ENCODE data around the gene SMAD3. TPM values are rescaled to one million over a fixed set of nuclear protein-coding genes. Genes with fewer than 3 reads are reported as not detected.

Gene SMAD3
- total RNA-seq, 2 donors from 2014 or later: 30.6 to 45.4 TPM

DNA sequence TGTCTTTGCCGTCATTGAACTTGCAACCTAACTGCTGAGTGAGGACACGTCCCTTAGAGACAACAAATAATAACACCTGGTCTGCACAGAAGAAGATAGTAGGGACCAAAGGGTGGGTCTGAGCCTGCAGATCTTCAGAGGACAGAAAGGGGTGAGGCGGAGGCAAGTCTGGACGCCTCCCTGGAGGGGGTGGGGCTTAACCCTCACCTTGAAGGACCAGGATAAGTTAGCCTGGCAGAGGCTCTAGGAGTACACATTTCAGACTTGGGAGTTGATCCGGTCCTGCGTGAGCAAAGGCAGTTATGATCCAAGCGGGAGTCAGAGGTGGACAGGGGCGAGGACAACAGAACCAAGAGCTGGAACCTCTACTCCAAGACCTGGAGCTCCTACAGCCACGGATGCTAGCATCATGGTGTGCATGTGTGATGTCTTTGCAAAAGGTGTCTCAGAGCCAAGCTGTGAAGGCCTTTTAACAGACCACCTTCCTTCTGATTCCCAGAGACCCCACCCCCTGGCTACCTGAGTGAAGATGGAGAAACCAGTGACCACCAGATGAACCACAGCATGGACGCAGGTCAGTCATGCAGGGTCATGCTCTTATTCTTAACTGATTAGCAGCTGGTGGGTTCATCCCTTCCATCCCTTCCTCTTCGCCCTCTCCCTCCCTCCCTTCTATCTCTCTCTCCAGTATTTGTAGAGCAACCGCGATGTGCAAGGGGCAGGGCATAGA lies 101.0 kb downstream of the SMAD3 start:
- Histone ChIP-seq H3K36me3 (peaks cover 0 to 3% of the 10 kb centered on the region in 2 donors), H3K4me3 (no peak overlapping the region), H3K4me1 (replicated peaks) (no peaks in the 10 kb centered on the region), H3K9me3 (no peaks in the 10 kb centered on the region), H3K27ac (no peak overlapping the region), H3K27me3 (replicated peaks; ENCODE audit: insufficient read depth) (no peaks in the 10 kb centered on the region)
- no peak for DNase-seq (ENCODE audit: low spot score)
- WGBS: 80% methylated on average over 12 of the region's 13 CpGs
- intact Hi-C loops (cut with DNase I): no loop called here
- no peak for TF ChIP-seq CTCF (IDR thresholded peaks at IDR 0.05)
- no peak for TF ChIP-seq POLR2AphosphoS5 (IDR thresholded peaks at IDR 0.05)
- TF ChIP-seq POLR2A (IDR thresholded peaks at IDR 0.05): no peak

- intact Hi-C loops (cut with DNase I): no loop called here
- TF ChIP-seq CTCF (IDR thresholded peaks at IDR 0.05): no peak
- no peak for TF ChIP-seq POLR2A (IDR thresholded peaks at IDR 0.05)
- TF ChIP-seq POLR2AphosphoS5 (IDR thresholded peaks at IDR 0.05): no peak
- WGBS: 92% methylated on average over 4 of the region's 4 CpGs
- no peak for DNase-seq (ENCODE audit: low spot score)
- Histone ChIP-seq H3K4me1 (replicated peaks) (no peaks in the 10 kb centered on the region), H3K4me3 (no peak overlapping the region), H3K36me3 (peaks cover 0 to 3% of the 10 kb centered on the region in 2 donors), H3K9me3 (no peaks in the 10 kb centered on the region), H3K27me3 (replicated peaks; ENCODE audit: insufficient read depth) (no peaks in the 10 kb centered on the region), H3K27ac (peak overlapping the region in 1 of 2 donors; percentile 30)
Measured at GRCh38 chr15:67167091-67167490, 101.7 kb downstream of the SMAD3 start.

DNA sequence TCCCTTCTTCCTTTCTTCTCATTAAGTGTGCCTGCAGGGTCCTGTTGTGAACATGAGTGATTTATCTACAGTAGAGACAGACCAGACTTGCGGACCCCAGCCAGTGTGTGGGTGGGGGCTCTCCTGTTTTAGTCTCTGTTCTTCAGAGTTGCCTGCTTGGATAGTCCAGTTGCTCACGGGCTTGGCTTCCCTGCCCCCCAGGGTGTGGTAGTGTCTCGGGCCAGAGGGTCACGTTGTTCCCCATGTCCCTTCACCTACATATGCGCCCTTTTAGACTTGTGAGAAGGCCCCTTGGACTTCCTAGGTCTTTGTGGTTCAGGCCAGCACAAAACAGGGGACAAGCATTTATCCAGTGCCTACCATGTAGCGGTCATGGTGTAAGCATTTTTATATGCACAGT lies 103.3 kb downstream of the SMAD3 start:
- H3K27ac ChIP-seq: no peak overlapping the region
- no peaks in the 10 kb centered on the region for H3K4me1 ChIP-seq (replicated peaks)
- H3K9me3 ChIP-seq: no peaks in the 10 kb centered on the region
- intact Hi-C loops (cut with DNase I): no loop called here
- peaks cover 0 to 3% of the 10 kb centered on the region in 2 donors for H3K36me3 ChIP-seq
- TF ChIP-seq POLR2AphosphoS5 (IDR thresholded peaks at IDR 0.05) (no peak), POLR2A (IDR thresholded peaks at IDR 0.05) (no peak), CTCF (IDR thresholded peaks at IDR 0.05) (no peak)
- no peak overlapping the region for H3K4me3 ChIP-seq
- WGBS: 87% methylated on average over 6 of the region's 6 CpGs
- DNase-seq (ENCODE audit: low spot score): no peak
- H3K27me3 ChIP-seq (replicated peaks; ENCODE audit: insufficient read depth): no peaks in the 10 kb centered on the region

- peaks cover 11% of the 10 kb centered on the region for H3K4me1 ChIP-seq (replicated peaks)
- 75% methylated on average over 12 of the region's 12 CpGs for WGBS
Measured at GRCh38 chr15:67170143-67170925, 104.9 kb downstream of the SMAD3 start.

More at GRCh38 chr15:67170143-67170925, 104.9 kb downstream of the SMAD3 start:
- no peak overlapping the region for H3K4me3 ChIP-seq
- DNase-seq (ENCODE audit: low spot score): no peak
- peaks cover 0 to 3% of the 10 kb centered on the region in 2 donors for H3K36me3 ChIP-seq
- no peak overlapping the region for H3K27ac ChIP-seq
- TF ChIP-seq POLR2A (IDR thresholded peaks at IDR 0.05) (no peak), CTCF (IDR thresholded peaks at IDR 0.05) (no peak), POLR2AphosphoS5 (IDR thresholded peaks at IDR 0.05) (no peak)
- no peaks in the 10 kb centered on the region for H3K27me3 ChIP-seq (replicated peaks; ENCODE audit: insufficient read depth)
- no peaks in the 10 kb centered on the region for H3K9me3 ChIP-seq
- intact Hi-C loops (cut with DNase I): no loop called here

Data from prostate gland (tissue), 2 donors.